Left ventricle myocardium inferior (tissue), 1 donor: ENCODE results near the gene BMX. TPM values are rescaled to one million over a fixed set of nuclear protein-coding genes. Genes with fewer than 3 reads are reported as not detected.
A peak's percentile ranks its signal among the peaks of the same experiment; 100 is the strongest.

Experiments
- DNase-seq: peaks from one replicate; pipeline ENCODE4 v3.0.0-alpha.2; 2020
- H3K27ac ChIP-seq: fragments of 200-600 bp; replicated peaks from 2 replicates; pipeline ENCODE4 v1.8.0; 2021
- H3K27me3 ChIP-seq: fragments of 200-600 bp; 2 replicates; pipeline ENCODE4 v1.8.0; 2021; ENCODE audit warnings: low read depth
- H3K36me3 ChIP-seq: fragments of 200-600 bp; 2 replicates; pipeline ENCODE4 v1.8.0; 2021
- H3K4me1 ChIP-seq: fragments of 200-600 bp; 2 replicates; pipeline ENCODE4 v1.8.0; 2021
- H3K4me3 ChIP-seq: fragments of 200-600 bp; 2 replicates; pipeline ENCODE4 v1.8.0; 2021; ENCODE audit warnings: mild to moderate bottlenecking, moderate library complexity
- H3K9me3 ChIP-seq: fragments of 200-600 bp; replicated peaks from 2 replicates; pipeline ENCODE4 v1.8.0; 2021
- CTCF ChIP-seq: fragments of 200-600 bp; IDR thresholded peaks from 2 replicates; pipeline ENCODE4 v1.8.0; 2021; ENCODE audit warnings: antibody characterized with exemption, mild to moderate bottlenecking, borderline replicate concordance
- intact Hi-C: fragments of 100-400 bp; cut with micrococcal nuclease; formaldehyde crosslinking; loops from one replicate; pipeline ENCODE4 v1.11.0; 2022
- long read RNA-seq: library from polyadenylated mRNA; unstranded; transcript quantifications from one replicate; pipeline ENCODE4 v2.0.0, GENCODE V29; 2021
- total RNA-seq: library from RNA; stranded (reverse); fragmentation: NEBNext Ultra II Directional; extraction: Animal tissue kit (Norgen Biotek cat#: 25700); gene quantifications from one replicate; pipeline ENCODE4 v1.2.1, GENCODE V29; 2021
- donor health status: DM: no; HTN: yes; CAD: no; lungs with severe emphysema.

The BMX gene
- 3.3 TPM for total RNA-seq
- long read RNA-seq, partial matches to known transcripts = 0 of 5 reads
- long read RNA-seq, other reads (novel, unspliced or antisense) = 1 of 5 reads

GRCh38 chrX:15500497-15500966 lies at the start of gene BMX:
TSS of gene BMX (plus strand) at chrX:15500807. CDS start at chrX:15508354, 7,547 bp downstream.
- H3K4me1 ChIP-seq = no peaks in the 10 kb centered on the region
- peak; percentile 23 for DNase-seq
- no peak for TF ChIP-seq CTCF
- no peaks in the 10 kb centered on the region for H3K36me3 ChIP-seq
- intact Hi-C loops = no loop called here
- H3K9me3 ChIP-seq = no peaks in the 10 kb centered on the region
- H3K27ac ChIP-seq = peak within 1 kb of the TSS; percentile 51
- peak within 1 kb of the TSS; percentile 27 for H3K4me3 ChIP-seq
- H3K27me3 ChIP-seq = no peaks in the 10 kb centered on the region

GRCh38 chrX:15451913-15452312 lies 48.7 kb upstream of the BMX start:
- TF ChIP-seq CTCF = no peak
- intact Hi-C loops = no loop called here
- no peak overlapping the region for H3K4me3 ChIP-seq
- peaks cover 7% of the 10 kb centered on the region for H3K4me1 ChIP-seq
- peak; percentile 34 for DNase-seq
- peak overlapping the region; percentile 48 for H3K27ac ChIP-seq
- H3K9me3 ChIP-seq = no peaks in the 10 kb centered on the region
- H3K36me3 ChIP-seq = peaks cover 23% of the 10 kb centered on the region
- H3K27me3 ChIP-seq = no peaks in the 10 kb centered on the region

DNA sequence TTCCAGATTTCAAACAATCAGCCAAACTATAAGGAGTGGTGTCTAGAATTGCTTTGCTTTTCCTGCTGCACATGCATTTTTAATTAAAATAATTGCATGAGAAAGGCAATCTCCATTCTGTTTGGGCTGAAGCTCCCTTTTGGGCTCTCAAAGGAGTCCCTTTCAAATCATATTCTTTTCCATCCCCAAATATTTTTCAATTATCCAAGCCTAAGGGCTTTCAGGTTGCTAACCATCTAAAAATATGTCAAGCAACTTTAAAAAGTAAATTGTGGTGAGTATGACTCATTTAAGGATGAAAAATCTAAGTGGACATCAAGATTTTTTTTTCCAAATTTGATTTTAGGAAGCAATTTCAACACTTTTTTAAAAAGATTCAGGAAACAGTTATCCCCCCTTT lies 35.9 kb upstream of the BMX start:
- peaks cover 16% of the 10 kb centered on the region for H3K4me1 ChIP-seq
- TF ChIP-seq CTCF = no peak
- intact Hi-C loops = loop anchor here (5.0 kb wide), 1 partner anchor 112 kb away; no protein-coding TSS in a partner anchor
- no peak for DNase-seq
- no peaks in the 10 kb centered on the region for H3K9me3 ChIP-seq
- H3K36me3 ChIP-seq = peaks cover 8% of the 10 kb centered on the region
- H3K4me3 ChIP-seq = no peak overlapping the region
- H3K27me3 ChIP-seq = no peaks in the 10 kb centered on the region
- H3K27ac ChIP-seq = peak overlapping the region; percentile 60

DNA sequence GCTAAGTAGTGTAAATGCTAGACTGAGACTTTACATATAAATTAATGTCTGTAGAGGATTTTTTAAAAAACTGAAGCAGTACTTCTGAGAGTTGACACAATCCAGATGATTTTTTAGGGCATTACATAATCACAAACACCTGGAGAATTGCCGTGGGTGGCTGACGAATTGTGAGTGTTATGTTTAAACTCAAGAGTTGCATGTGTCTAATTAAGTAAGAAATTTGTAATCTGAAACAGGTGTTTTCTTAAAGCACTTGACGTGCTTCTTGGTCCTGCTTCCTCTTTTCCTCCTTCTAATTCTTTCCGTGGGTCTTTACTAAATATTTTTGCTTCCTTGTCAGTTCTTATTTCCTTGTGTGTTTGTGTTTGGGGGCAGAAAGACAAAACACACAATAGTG lies 35.3 kb upstream of the BMX start:
- Histone ChIP-seq H3K27ac (peak overlapping the region; percentile 60), H3K4me1 (peaks cover 16% of the 10 kb centered on the region), H3K36me3 (peaks cover 7% of the 10 kb centered on the region), H3K27me3 (no peaks in the 10 kb centered on the region), H3K9me3 (no peaks in the 10 kb centered on the region), H3K4me3 (no peak overlapping the region)
- DNase-seq = no peak
- intact Hi-C loops = loop anchor here (5.0 kb wide), 1 partner anchor 113 kb away; no protein-coding TSS in a partner anchor
- no peak for TF ChIP-seq CTCF

- no peak overlapping the region for H3K4me3 ChIP-seq
- peak; percentile 11 for TF ChIP-seq CTCF
- H3K4me1 ChIP-seq = peaks cover 16% of the 10 kb centered on the region
- no peaks in the 10 kb centered on the region for H3K36me3 ChIP-seq
- intact Hi-C loops = loop anchor here (5.0 kb wide), 1 partner anchor 114 kb away; no protein-coding TSS in a partner anchor
- H3K27ac ChIP-seq = peak overlapping the region; percentile 60
- H3K9me3 ChIP-seq = no peaks in the 10 kb centered on the region
- DNase-seq = no peak
- no peaks in the 10 kb centered on the region for H3K27me3 ChIP-seq
Observed at GRCh38 chrX:15465896-15466651, 34.5 kb upstream of the BMX start.
